H1 (cell line): ENCODE data around the gene GEMIN7. TPM values are rescaled to one million over a fixed set of nuclear protein-coding genes. Genes with fewer than 3 reads are reported as not detected.

ENCODE experiments used
- CTCF ChIA-PET: fragments of 300-600 bp; sonication (Branson Sonifier 250); formaldehyde crosslinking; loops from one replicate; lab custom pipeline; 2021; ENCODE audit not compliant: partially characterized antibody; lab: Charles Lee
- POLR2A ChIA-PET: fragments of 300-600 bp; sonication (Branson Sonifier 250); formaldehyde crosslinking; loops from one replicate; lab custom pipeline; 2021; ENCODE audit warnings: inconsistent platforms; ENCODE audit not compliant: partially characterized antibody; lab: Charles Lee
- DNase-seq, 2 experiments: peaks; one replicate each; pipeline versions ENCODE4 v3.0.0 to v3.0.0-alpha.2; 2010 to 2022; ENCODE audit warnings: low spot score in 2 of 2, low read depth in 1 of 2, mixed read lengths in 1 of 2
- FAIRE-seq: peaks from 2 replicates; lab custom pipeline; 2011; peaks lifted over from hg19 to GRCh38; lab: Jason Lieb, UNC
- H2AFZ ChIP-seq: 2 replicates; pipeline ENCODE4 v1.8.1; 2012; ENCODE audit warnings: low read length, inconsistent platforms
- H2AK5ac ChIP-seq: 2 replicates; pipeline ENCODE4 v1.6.1; 2013; ENCODE audit warnings: low read depth, low read length
- H2BK120ac ChIP-seq: replicated peaks from 2 replicates; pipeline ENCODE3; 2013; ENCODE audit warnings: low read depth, low read length, inconsistent platforms
- H2BK12ac ChIP-seq: 2 replicates; pipeline ENCODE4 v1.6.1; 2013; ENCODE audit warnings: low read depth, low read length
- H2BK15ac ChIP-seq: 2 replicates; pipeline ENCODE4 v1.6.1; 2013; ENCODE audit warnings: low read length
- H2BK20ac ChIP-seq: 2 replicates; pipeline ENCODE4 v1.6.1; 2013; ENCODE audit warnings: low read length
- H2BK5ac ChIP-seq: 2 replicates; pipeline ENCODE4 v1.6.1; 2013; ENCODE audit warnings: low read depth, low read length
- H3K14ac ChIP-seq: 2 replicates; pipeline ENCODE4 v1.6.1; 2013; ENCODE audit warnings: inconsistent platforms; ENCODE audit not compliant: insufficient read length
- H3K18ac ChIP-seq: 2 replicates; pipeline ENCODE4 v1.6.1; 2013; ENCODE audit warnings: low read length; ENCODE audit errors: extremely low read depth
- H3K23ac ChIP-seq: 2 replicates; pipeline ENCODE4 v1.6.1; 2013; ENCODE audit warnings: inconsistent platforms; ENCODE audit not compliant: insufficient read length
- H3K23me2 ChIP-seq: 2 replicates; pipeline ENCODE4 v1.6.1; 2013; ENCODE audit warnings: low read depth, low read length
- H3K27ac ChIP-seq: 2 replicates; pipeline ENCODE4 v1.6.1; 2011; ENCODE audit warnings: low read depth, low read length, inconsistent platforms
- H3K27me3 ChIP-seq, 4 experiments: replicated peaks in 1 of 4; 1 replicate in 1 of 4; 2 replicates in 3 of 4; pipeline versions ENCODE4 v1.6.1 to v1.8.1; 2011 to 2013; ENCODE audit warnings: low read length in 3 of 4, mild to moderate bottlenecking in 3 of 4, inconsistent platforms in 2 of 4, mixed read lengths in 2 of 4, moderate library complexity in 1 of 4; ENCODE audit not compliant: control insufficient read depth in 3 of 4, insufficient read depth in 3 of 4; ENCODE audit errors: extremely low read depth in 1 of 4
- H3K36me3 ChIP-seq, 4 experiments: 2 replicates each; pipeline versions ENCODE4 v1.6.1 to v1.8.1; 2011 to 2013; ENCODE audit warnings: mild to moderate bottlenecking in 4 of 4, low read length in 3 of 4, moderate library complexity in 2 of 4, control low read depth in 1 of 4, inconsistent platforms in 1 of 4; ENCODE audit not compliant: insufficient read depth in 4 of 4, control insufficient read depth in 2 of 4
- H3K4ac ChIP-seq: replicated peaks from 2 replicates; pipeline ENCODE3; 2013; ENCODE audit warnings: low read length, low read depth, mixed read lengths, inconsistent platforms; ENCODE audit not compliant: insufficient read length
- H3K4me1 ChIP-seq, 4 experiments: replicated peaks in 1 of 4; 1 replicate in 1 of 4; 2 replicates in 3 of 4; pipeline versions ENCODE4 v1.6.1 to v1.8.1; 2011 to 2013; ENCODE audit warnings: low read length in 3 of 4, inconsistent platforms in 2 of 4, mixed read lengths in 1 of 4; ENCODE audit not compliant: insufficient read depth in 4 of 4, control insufficient read depth in 3 of 4
- H3K4me2 ChIP-seq, 2 experiments: 2 replicates each; pipeline versions ENCODE4 v1.6.1 to v1.8.1; 2011 to 2013; ENCODE audit warnings: low read depth in 2 of 2, low read length in 2 of 2, control low read depth in 1 of 2, inconsistent platforms in 1 of 2, mild to moderate bottlenecking in 1 of 2; ENCODE audit not compliant: insufficient read depth in 1 of 2
- H3K4me3 ChIP-seq, 4 experiments: fragments of 200-600, 300-600 bp in 1 of 4; sonication (generic), shearing (Covaris generic), sonication (Bioruptor Twin) in 1 of 4; 2 replicates each; pipeline versions ENCODE4 v1.5.1 to v1.8.1; 2011 to 2016; ENCODE audit warnings: low read length in 4 of 4, low read depth in 3 of 4, control low read depth in 2 of 4, inconsistent platforms in 2 of 4, mild to moderate bottlenecking in 2 of 4, mixed read lengths in 1 of 4, moderate library complexity in 1 of 4; ENCODE audit not compliant: insufficient read depth in 2 of 4; ENCODE audit errors: extremely low read depth in 1 of 4
- H3K56ac ChIP-seq: replicated peaks from 2 replicates; pipeline ENCODE3; 2013; ENCODE audit warnings: low read depth, mild to moderate bottlenecking, mixed read lengths, low read length, inconsistent platforms; ENCODE audit not compliant: insufficient read length
- H3K79me1 ChIP-seq: 2 replicates; pipeline ENCODE4 v1.6.1; 2013; ENCODE audit warnings: low read depth, low read length, control low read depth
- H3K79me2 ChIP-seq, 2 experiments: 2 replicates each; pipeline versions ENCODE4 v1.6.1 to v1.8.1; 2012 to 2013; ENCODE audit warnings: low read length in 2 of 2, mild to moderate bottlenecking in 2 of 2, inconsistent platforms in 1 of 2; ENCODE audit not compliant: insufficient read depth in 2 of 2, control insufficient read depth in 1 of 2
- H3K9ac ChIP-seq, 4 experiments: replicated peaks in 1 of 4; 1 replicate in 1 of 4; 2 replicates in 3 of 4; pipeline versions ENCODE4 v1.6.1 to v1.8.1; 2011 to 2013; ENCODE audit warnings: low read depth in 3 of 4, low read length in 3 of 4, control low read depth in 2 of 4, mild to moderate bottlenecking in 2 of 4, moderate library complexity in 2 of 4, inconsistent platforms in 1 of 4; ENCODE audit errors: extremely low read depth in 1 of 4
- H3K9me3 ChIP-seq, 2 experiments: 2 replicates each; pipeline versions ENCODE4 v1.6.1 to v1.8.1; 2012 to 2013; ENCODE audit warnings: mild to moderate bottlenecking in 2 of 2, moderate library complexity in 2 of 2, control low read depth in 1 of 2, inconsistent platforms in 1 of 2, low read depth in 1 of 2, low read length in 1 of 2, mixed read lengths in 1 of 2; ENCODE audit not compliant: insufficient read depth in 2 of 2
- H4K20me1 ChIP-seq, 2 experiments: replicated peaks in 1 of 2; 2 replicates each; pipeline versions ENCODE3 to v1.8.1; 2011 to 2013; ENCODE audit warnings: inconsistent platforms in 2 of 2, low read length in 2 of 2, mild to moderate bottlenecking in 1 of 2; ENCODE audit not compliant: insufficient read depth in 2 of 2, control insufficient read depth in 1 of 2
- H4K5ac ChIP-seq: 2 replicates; pipeline ENCODE4 v1.6.1; 2013; ENCODE audit warnings: low read length, low read depth, mixed read lengths, inconsistent platforms; ENCODE audit not compliant: insufficient read length
- H4K8ac ChIP-seq: 2 replicates; pipeline ENCODE4 v1.8.0; 2013; ENCODE audit warnings: mild to moderate bottlenecking, moderate library complexity, low read length, inconsistent platforms; ENCODE audit not compliant: insufficient read depth; ENCODE audit errors: extremely low read depth
- H4K91ac ChIP-seq: replicated peaks from 2 replicates; pipeline ENCODE3; 2013; ENCODE audit warnings: low read length, mixed read lengths, inconsistent platforms; ENCODE audit not compliant: insufficient read length
- CBX8 ChIP-seq: fragments of 300-800, 300-1000 bp; sonication (generic); IDR thresholded peaks from 2 replicates; pipeline ENCODE4 v1.7.1; 2016; ENCODE audit warnings: low read depth, low read length, borderline replicate concordance
- EP300 ChIP-seq, 2 experiments: IDR thresholded peaks; 1 replicate in 1 of 2; 2 replicates in 1 of 2; pipeline ENCODE4 v1.6.1; 2011 to 2012; ENCODE audit warnings: low read depth in 2 of 2, low read length in 2 of 2, mild to moderate bottlenecking in 2 of 2, borderline replicate concordance in 1 of 2, inconsistent platforms in 1 of 2, moderate library complexity in 1 of 2
- KDM5A ChIP-seq: fragments of 200-600 bp; IDR thresholded peaks from 2 replicates; pipeline ENCODE4 v1.7.1; 2012; ENCODE audit warnings: mild to moderate bottlenecking, low read length, inconsistent platforms, mixed read lengths
- NRF1 ChIP-seq: IDR thresholded peaks from 2 replicates; pipeline ENCODE4 v1.6.1; 2011; ENCODE audit warnings: mild to moderate bottlenecking, low read depth, low read length, improper control_type of control experiment
- POLR2A ChIP-seq, 2 experiments: IDR thresholded peaks; 1 replicate in 1 of 2; 2 replicates in 1 of 2; pipeline ENCODE4 v1.6.1; 2011; ENCODE audit warnings: low read depth in 2 of 2, low read length in 2 of 2, mild to moderate bottlenecking in 2 of 2; ENCODE audit errors: control extremely low read depth in 1 of 2
- RFX5 ChIP-seq: IDR thresholded peaks from 2 replicates; pipeline ENCODE4 v1.6.1; 2011; ENCODE audit warnings: low read depth, low read length, improper control_type of control experiment, borderline replicate concordance
- SAP30 ChIP-seq: fragments of 300-600 bp; sonication (generic); IDR thresholded peaks from 2 replicates; pipeline ENCODE4 v1.7.1; 2012; ENCODE audit warnings: low read length, moderate library complexity, mild to moderate bottlenecking, inconsistent platforms; ENCODE audit not compliant: insufficient read depth, insufficient replicate concordance
- WGBS, 2 experiments: shearing (Covaris generic) in 1 of 2; methylation state at CpG; one replicate each; pipeline versions ENCODE4 v1.1.6 to v1.1.7; 2013 to 2015; ENCODE audit warnings: low lambda C conversion rate in 2 of 2, mixed read lengths in 2 of 2, inconsistent platforms in 1 of 2, low coverage in 1 of 2, missing lambda C conversion rate in 1 of 2; ENCODE audit not compliant: insufficient replicate concordance in 2 of 2, insufficient coverage in 1 of 2, insufficient read length in 1 of 2; ENCODE audit errors: extremely low coverage in 1 of 2, missing lambda C conversion rate in 1 of 2; 5-methylcytosine and 5-hydroxymethylcytosine counted together
- polyA plus RNA-seq, 7 experiments: library from polyadenylated mRNA; depleted of rRNA in 3 of 7; stranded (reverse) in 5 of 7; unstranded in 2 of 7; fragments of >200 nt in 5 of 7; fragments of 200-250 nt in 2 of 7; gene quantifications; 1 replicate in 5 of 7; 2 replicates in 1 of 7; 4 replicates in 1 of 7; pipeline versions ENCODE4 v1.2.1 to v1.2.3, GENCODE V29; 2011 to 2013; ENCODE audit warnings: missing spikeins in 2 of 7, mixed read lengths in 2 of 7
- total RNA-seq: library from RNA; stranded (reverse); fragmentation: NEBNext Ultra II Directional; extraction: Animal tissue kit (Norgen Biotek cat#: 25700); gene quantifications from 2 replicates; pipeline ENCODE4 v1.2.1, GENCODE V29; 2021

The GEMIN7 gene
- total and polyA plus RNA-seq, 2 of the 8 experiments (the other 6 are each of a cell fraction or from before 2014, with no cell fraction given): 48.0 to 91.6 TPM

- no peak within 1 kb of the TSS for H3K14ac ChIP-seq
- no peak for FAIRE-seq
- WGBS, 2 experiments: 6% methylated on average over 35 of the region's 81 CpGs; no CpG with 5 or more reads in 1 of the 2 experiments
- TF ChIP-seq CBX8 (no peak), RFX5 (no peak), SAP30 (no peak), POLR2A (IDR thresholded peaks at IDR 0.05; ENCODE audit: control extremely low read depth in 1 of 2, low read depth in 2 of 2, low read length in 2 of 2) (peak in 1 of 2 experiments; percentile 70; a peak in 2 of 3 replicates), KDM5A (no peak), NRF1 (no peak), EP300 (IDR thresholded peaks at IDR 0.05; ENCODE audit: borderline replicate concordance in 1 of 2, low read depth in 2 of 2, low read length in 2 of 2) (no peak)
Measured at GRCh38 chr19:45076029-45076850, 2.8 kb upstream of the GEMIN7 start, which contains the start of gene ZNF296. ZNF296 (minus strand) TSS chr19:45076478; CDS start chr19:45076373, 105 bp downstream.

More at GRCh38 chr19:45076029-45076850, 2.8 kb upstream of the GEMIN7 start, which contains the start of gene ZNF296:
- Histone ChIP-seq H3K4me2 (peak within 1 kb of the TSS; percentile 93 to 99), H3K56ac (no peak within 1 kb of the TSS), H2BK15ac (no peak within 1 kb of the TSS; the same call in 1 of the 2 replicates), H4K5ac (peak within 1 kb of the TSS; percentile 52), H2BK5ac (peak within 1 kb of the TSS; percentile 80), H3K4ac (no peak within 1 kb of the TSS), H3K9ac (peak within 1 kb of the TSS in 3 of 4 experiments; percentile 48 to 77 (median 59); a peak in 6 of 7 replicates), H3K23ac (no peak within 1 kb of the TSS), H3K27ac (peak within 1 kb of the TSS; percentile 51; the same call in 1 of the 2 replicates), H2BK20ac (peak within 1 kb of the TSS; percentile 29; the same call in 1 of the 2 replicates), H3K4me3 (peak within 1 kb of the TSS; percentile 66 to 88 (median 71)), H4K20me1 (peaks cover 2% of the 10 kb centered on the region in 2 experiments), H3K79me2 (peaks cover 0 to 20% of the 10 kb centered on the region in 2 experiments; a peak in 2 of 4 replicates), H3K36me3 (peaks cover 0 to 19% (median 8%) of the 10 kb centered on the region in 4 experiments; a peak in 5 of 8 replicates), H4K91ac (peak within 1 kb of the TSS; percentile 62), H2BK120ac (peak within 1 kb of the TSS; percentile 73), H4K8ac (no peak within 1 kb of the TSS; the same call in 1 of the 2 replicates), H2AK5ac (0 out of 2 replicates have a peak within 1 kb of the TSS, but pooled peaks have one; percentile 77), H3K23me2 (peaks cover 17% of the 10 kb centered on the region), H3K27me3 (no peaks in the 10 kb centered on the region), H3K18ac (peak within 1 kb of the TSS; percentile 96; the same call in 1 of the 2 replicates), H2BK12ac (peak within 1 kb of the TSS; percentile 52), H3K4me1 (peaks cover 13 to 34% (median 20%) of the 10 kb centered on the region in 4 experiments), H3K9me3 (no peaks in the 10 kb centered on the region), H2AFZ (no peak within 1 kb of the TSS), H3K79me1 (no peaks in the 10 kb centered on the region)
- peak in 1 of 2 experiments; percentile 91 for DNase-seq
- ChIA-PET CTCF (interaction anchor here (0.6 to 2.3 kb wide), 5 partner anchors 14 to 55 kb away, joined by 3 to 12 read pairs (median 6); no protein-coding TSS in a partner anchor), POLR2A (interaction anchor here (0.6 to 8.5 kb wide), 16 partner anchors 10 to 184 kb away, joined by 3 to 230 read pairs (median 4); partner anchors contain the start of genes APOE, CLPTM1, PPP1R37 and TOMM40)
